Upper lobe of left lung (tissue), 4 donors: Measurements from ENCODE around the gene DIP2C.

Experiments
- CTCF ChIP-seq, 6 experiments: fragments of 450-650 bp in 4 of 6; fragments of 200-600 bp in 2 of 6; sonication (generic) in 2 of 6; IDR thresholded peaks; one replicate each; pipeline ENCODE4 v1.5.1; 2016 to 2019; ENCODE audit warnings: antibody characterized with exemption in 6 of 6
- POLR2A ChIP-seq, 4 donors: fragments of 450-650 bp; IDR thresholded peaks; one replicate each; pipeline ENCODE4 v1.5.1; 2016 to 2017; ENCODE audit warnings: antibody characterized with exemption in 4 of 4, mild to moderate bottlenecking in 2 of 4

- TF ChIP-seq POLR2A (IDR thresholded peaks at IDR 0.05) (no peak), CTCF (IDR thresholded peaks at IDR 0.05) (no peak)
These were observed 138.6 kb downstream of the DIP2C start for GRCh38 chr10:550665-551372.
